ENCODE data around the gene PRRX1.

Gene PRRX1

DNA sequence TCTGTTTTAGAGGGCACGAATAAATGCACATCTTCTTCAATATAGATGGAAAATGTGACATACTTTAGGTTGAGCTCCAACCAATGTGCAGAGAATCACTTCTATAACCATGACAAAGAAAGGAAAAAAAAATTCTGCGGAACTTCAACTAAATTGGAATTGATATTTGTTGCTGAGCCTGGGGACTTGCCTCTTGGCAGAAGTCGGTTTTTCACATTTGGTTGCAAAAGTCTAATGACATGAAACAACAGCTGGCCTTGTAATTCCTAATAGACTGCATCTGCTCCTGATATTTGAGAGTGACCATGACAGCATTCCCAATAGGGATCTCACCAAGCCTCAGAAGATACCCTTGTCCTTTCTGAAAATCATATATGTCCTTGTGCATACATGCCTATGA is 112.8 kb downstream of the PRRX1 start:
- TF ChIP-seq, protein P1, sequence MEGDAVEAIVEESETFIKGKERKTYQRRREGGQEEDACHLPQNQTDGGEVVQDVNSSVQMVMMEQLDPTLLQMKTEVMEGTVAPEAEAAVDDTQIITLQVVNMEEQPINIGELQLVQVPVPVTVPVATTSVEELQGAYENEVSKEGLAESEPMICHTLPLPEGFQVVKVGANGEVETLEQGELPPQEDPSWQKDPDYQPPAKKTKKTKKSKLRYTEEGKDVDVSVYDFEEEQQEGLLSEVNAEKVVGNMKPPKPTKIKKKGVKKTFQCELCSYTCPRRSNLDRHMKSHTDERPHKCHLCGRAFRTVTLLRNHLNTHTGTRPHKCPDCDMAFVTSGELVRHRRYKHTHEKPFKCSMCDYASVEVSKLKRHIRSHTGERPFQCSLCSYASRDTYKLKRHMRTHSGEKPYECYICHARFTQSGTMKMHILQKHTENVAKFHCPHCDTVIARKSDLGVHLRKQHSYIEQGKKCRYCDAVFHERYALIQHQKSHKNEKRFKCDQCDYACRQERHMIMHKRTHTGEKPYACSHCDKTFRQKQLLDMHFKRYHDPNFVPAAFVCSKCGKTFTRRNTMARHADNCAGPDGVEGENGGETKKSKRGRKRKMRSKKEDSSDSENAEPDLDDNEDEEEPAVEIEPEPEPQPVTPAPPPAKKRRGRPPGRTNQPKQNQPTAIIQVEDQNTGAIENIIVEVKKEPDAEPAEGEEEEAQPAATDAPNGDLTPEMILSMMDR (IDR thresholded peaks at IDR 0.05; ENCODE audit: extremely low read depth, insufficient read depth, missing control alignments), result no peak
- in situ Hi-C loops (cut with MboI; ENCODE audit: low pct_unique_long_range_greater_than_20kb, low sequenced_read_pairs, unreplicated experiment), result no loop called here
- DNase-seq (ENCODE audit: low spot score), result no peak

All from GM13977 (cell line).